Neural progenitor cell (in vitro differentiated cells): ENCODE measurements around the gene TRAPPC3.

ENCODE experiments used
- CTCF ChIP-seq: fragments of 200-600 bp; sonication (generic); IDR thresholded peaks from 2 replicates; pipeline ENCODE4 v1.5.1; 2017; ENCODE audit warnings: antibody characterized with exemption, mild to moderate bottlenecking
- EZH2 ChIP-seq: fragments of 200-600 bp; sonication (generic); IDR thresholded peaks from 2 replicates; pipeline ENCODE4 v1.6.1; 2017; ENCODE audit warnings: antibody characterized with exemption, mild to moderate bottlenecking, moderate library complexity

- TF ChIP-seq CTCF (no peak), EZH2 (no peak)
Observed at GRCh38 chr1:36128905-36129206, 20.4 kb downstream of the TRAPPC3 start.
